SK-N-SH (cell line): Measurements from ENCODE around the gene CCDC88C. TPM values are rescaled to one million over a fixed set of nuclear protein-coding genes. Genes with fewer than 3 reads are reported as not detected.
A peak's percentile ranks its signal among the peaks of the same experiment; 100 is the strongest.

Experiments used
- CTCF ChIA-PET: fragments of 300-600, 350-600 bp; formaldehyde crosslinking; extraction: SDS; loops from one replicate; lab custom pipeline; 2021; lab: Yijun Ruan, JAX
- POLR2A ChIA-PET: fragments of 350-600 bp; sonication (Branson Sonifier 250); formaldehyde crosslinking; extraction: SDS; loops from one replicate; lab custom pipeline; 2020; ENCODE audit warnings: antibody characterized with exemption, inconsistent platforms; lab: Yijun Ruan, JAX
- DNase-seq: peaks from one replicate; pipeline ENCODE4 v3.0.0; 2012
- H2AFZ ChIP-seq: fragments of 200-600 bp; sonication (generic); 2 replicates; pipeline ENCODE4 v1.8.1; 2016; ENCODE audit warnings: antibody characterized with exemption, mild to moderate bottlenecking, low read depth
- H3F3A ChIP-seq: fragments of 200-600 bp; sonication (generic); replicated peaks from 2 replicates; pipeline ENCODE3; 2016; ENCODE audit warnings: antibody characterized with exemption, mild to moderate bottlenecking; ENCODE audit not compliant: insufficient read depth
- H3K27ac ChIP-seq, 2 experiments: fragments of 200-500 bp in 1 of 2; fragments of 200-600 bp in 1 of 2; sonication (Bioruptor generic) in 1 of 2; sonication (generic), shearing (Covaris generic) in 1 of 2; 2 replicates each; pipeline versions ENCODE4 v1.5.1 to v1.6.1; 2014 to 2016; ENCODE audit warnings: low read depth in 2 of 2, inconsistent platforms in 1 of 2, low read length in 1 of 2, mild to moderate bottlenecking in 1 of 2, mixed read lengths in 1 of 2
- H3K27me3 ChIP-seq: fragments of 200-600 bp; sonication (generic), shearing (Covaris generic); 2 replicates; pipeline ENCODE4 v1.6.1; 2016; ENCODE audit warnings: mixed run types; ENCODE audit not compliant: insufficient read depth
- H3K36me3 ChIP-seq, 2 experiments: fragments of 200-500 bp in 1 of 2; fragments of 200-600 bp in 1 of 2; sonication (Bioruptor generic) in 1 of 2; sonication (generic) in 1 of 2; replicated peaks in 1 of 2; 2 replicates each; pipeline versions ENCODE3 to v1.5.1; 2014 to 2016; ENCODE audit warnings: low read length in 1 of 2, mild to moderate bottlenecking in 1 of 2; ENCODE audit not compliant: insufficient read depth in 2 of 2, control insufficient read depth in 1 of 2
- H3K4me1 ChIP-seq, 2 experiments: fragments of 200-500 bp in 1 of 2; fragments of 200-600 bp in 1 of 2; sonication (Bioruptor generic) in 1 of 2; sonication (generic), shearing (Covaris generic) in 1 of 2; 2 replicates each; pipeline versions ENCODE4 v1.5.1 to v1.6.1; 2014 to 2016; ENCODE audit warnings: low read depth in 1 of 2, low read length in 1 of 2, mixed run types in 1 of 2; ENCODE audit not compliant: insufficient read depth in 2 of 2, control insufficient read depth in 1 of 2
- H3K4me2 ChIP-seq: fragments of 200-600 bp; sonication (generic), shearing (Covaris generic); 2 replicates; pipeline ENCODE4 v1.6.1; 2017; ENCODE audit warnings: mixed run types
- H3K4me3 ChIP-seq, 2 experiments: fragments of 200-500 bp in 1 of 2; fragments of 200-600 bp in 1 of 2; sonication (Bioruptor generic) in 1 of 2; sonication (generic), shearing (Covaris generic) in 1 of 2; 2 replicates each; pipeline versions ENCODE4 v1.5.1 to v1.8.1; 2014 to 2016; ENCODE audit warnings: low read depth in 2 of 2, inconsistent platforms in 1 of 2, low read length in 1 of 2, mild to moderate bottlenecking in 1 of 2, mixed read lengths in 1 of 2, moderate library complexity in 1 of 2
- H3K79me2 ChIP-seq: fragments of 200-600 bp; sonication (generic); 2 replicates; pipeline ENCODE4 v1.8.1; 2017; ENCODE audit warnings: mild to moderate bottlenecking; ENCODE audit not compliant: insufficient read depth
- H3K9ac ChIP-seq: fragments of 200-600 bp; sonication (generic); 2 replicates; pipeline ENCODE4 v1.6.1; 2017; ENCODE audit warnings: mixed run types
- H3K9me2 ChIP-seq: fragments of 200-600 bp; sonication (generic); 2 replicates; pipeline ENCODE4 v1.6.1; 2017; ENCODE audit warnings: mixed run types
- H3K9me3 ChIP-seq: fragments of 200-600 bp; sonication (generic); 2 replicates; pipeline ENCODE4 v1.6.1; 2017; ENCODE audit warnings: mixed run types, mild to moderate bottlenecking, moderate library complexity
- H4K20me1 ChIP-seq: fragments of 200-600 bp; sonication (generic); 2 replicates; pipeline ENCODE4 v1.6.1; 2017; ENCODE audit warnings: mild to moderate bottlenecking, mixed run types; ENCODE audit not compliant: insufficient read depth
- CHD2 ChIP-seq: fragments of 150-350 bp; IDR thresholded peaks from 2 replicates; pipeline ENCODE4 v1.6.1; 2018; ENCODE audit warnings: low read length; ENCODE audit not compliant: partially characterized antibody
- ELF1 ChIP-seq: IDR thresholded peaks from 2 replicates; pipeline ENCODE4 v1.4.0; 2012
- EP300 ChIP-seq, 2 experiments: IDR thresholded peaks; 2 replicates each; pipeline versions ENCODE4 v1.4.0 to v1.6.1; 2012; ENCODE audit warnings: borderline replicate concordance in 1 of 2, low read depth in 1 of 2, low read length in 1 of 2
- FOSL2 ChIP-seq: IDR thresholded peaks from 2 replicates; pipeline ENCODE4 v1.4.0; 2012; ENCODE audit warnings: low read depth, mild to moderate bottlenecking, moderate library complexity, borderline replicate concordance
- FOXJ3 ChIP-seq: sonication (generic); formaldehyde crosslinking; IDR thresholded peaks from 2 replicates; pipeline ENCODE4 v1.5.1; 2020; ENCODE audit warnings: mild to moderate bottlenecking, missing genetic modification reagents
- GABPA ChIP-seq: IDR thresholded peaks from 2 replicates; pipeline ENCODE4 v1.4.0; 2012; ENCODE audit warnings: low read depth, mild to moderate bottlenecking
- GATA2 ChIP-seq: sonication (generic); formaldehyde crosslinking; IDR thresholded peaks from 2 replicates; pipeline ENCODE4 v1.5.0; 2020; ENCODE audit warnings: mild to moderate bottlenecking, missing genetic modification reagents
- MAX ChIP-seq: IDR thresholded peaks from 2 replicates; pipeline ENCODE4 v1.4.0; 2012; ENCODE audit warnings: low read depth
- MXI1 ChIP-seq: IDR thresholded peaks from 2 replicates; pipeline ENCODE4 v1.6.1; 2012; ENCODE audit warnings: mild to moderate bottlenecking, low read depth, low read length, improper control_type of control experiment
- NFIC ChIP-seq: IDR thresholded peaks from 2 replicates; pipeline ENCODE4 v1.4.0; 2012; ENCODE audit warnings: borderline replicate concordance
- PBX3 ChIP-seq: IDR thresholded peaks from 2 replicates; pipeline ENCODE4; 2012
- POLR2AphosphoS5 ChIP-seq: IDR thresholded peaks from 2 replicates; pipeline ENCODE4 v1.6.1; 2012; ENCODE audit warnings: low read depth, low read length
- RAD21 ChIP-seq: IDR thresholded peaks from 2 replicates; pipeline ENCODE4 v1.6.1; 2012; ENCODE audit warnings: mild to moderate bottlenecking, low read length
- RCOR1 ChIP-seq: fragments of 150-350 bp; IDR thresholded peaks from 2 replicates; pipeline ENCODE4 v1.6.1; 2017; ENCODE audit warnings: antibody characterized with exemption, low read length
- TCF12 ChIP-seq: IDR thresholded peaks from 2 replicates; pipeline ENCODE4 v1.4.0; 2012
- TEAD4 ChIP-seq: IDR thresholded peaks from 2 replicates; pipeline ENCODE4 v1.4.0; 2012; ENCODE audit warnings: mild to moderate bottlenecking, borderline replicate concordance; ENCODE audit not compliant: insufficient read depth
- WGBS: methylation state at CpG from one replicate; pipeline ENCODE4 v1.1.6; 2017; ENCODE audit warnings: low lambda C conversion rate; 5-methylcytosine and 5-hydroxymethylcytosine counted together
- polyA plus RNA-seq, 3 experiments: library from polyadenylated mRNA; depleted of rRNA; stranded (reverse); fragments of >200 nt; gene quantifications; 2 replicates each; pipeline ENCODE4 v1.2.3, GENCODE V29; 2012

The CCDC88C gene
- polyA plus RNA-seq, 1 of the 3 experiments (the other 2 are of a cell fraction), result 0.39 TPM

- Histone ChIP-seq H3K4me1 (peaks cover 16 to 84% of the 10 kb centered on the region in 2 experiments), H4K20me1 (no peaks in the 10 kb centered on the region), H3K36me3 (no peaks in the 10 kb centered on the region), H3K27ac (peak overlapping the region in 1 of 2 experiments; percentile 82; a peak in 2 of 4 replicates), H2AFZ (no peak overlapping the region), H3K27me3 (no peaks in the 10 kb centered on the region), H3K9ac (no peak overlapping the region), H3K4me2 (no peak overlapping the region), H3F3A (no peaks in the 10 kb centered on the region), H3K79me2 (no peaks in the 10 kb centered on the region), H3K9me2 (no peaks in the 10 kb centered on the region), H3K4me3 (no peak overlapping the region), H3K9me3 (no peaks in the 10 kb centered on the region)
- no peak for TF ChIP-seq GABPA
- peak; percentile 27; the same call in 1 of the 2 replicates for TF ChIP-seq NFIC
- TF ChIP-seq FOSL2, result no peak
- peak; percentile 35 for TF ChIP-seq RAD21
- no peak for TF ChIP-seq MAX
- peak; percentile 97 for TF ChIP-seq GATA2
- peak; percentile 48 for TF ChIP-seq MXI1
- no peak for TF ChIP-seq CHD2
- peak; percentile 94 for TF ChIP-seq RCOR1
- peak; percentile 97 for TF ChIP-seq FOXJ3 (CRISPR knock-in tag)
- peak; percentile 9 to 92; a peak in 2 of 4 replicates for TF ChIP-seq EP300 (IDR thresholded peaks at IDR 0.05; ENCODE audit: borderline replicate concordance in 1 of 2, low read depth in 1 of 2, low read length in 1 of 2)
- TF ChIP-seq POLR2AphosphoS5, result peak; percentile 61; the same call in 1 of the 2 replicates
- peak; percentile 62 for TF ChIP-seq PBX3
- TF ChIP-seq TCF12, result peak; percentile 89
- 0 out of 2 replicates have a peak, but pooled peaks have one; percentile 20 for TF ChIP-seq TEAD4
- TF ChIP-seq ELF1, result no peak
- peak; percentile 88 for DNase-seq
- POLR2A ChIA-PET, result interaction anchor here (0.7 to 1.7 kb wide), 4 partner anchors 20 to 94 kb away, joined by 3 to 5 read pairs (median 3); partner anchors contain the start of gene CCDC88C
- CTCF ChIA-PET, result interaction anchor here (0.7 to 14.4 kb wide), 9 partner anchors 10 to 205 kb away, joined by 3 to 154 read pairs (median 3); partner anchors contain the start of gene CCDC88C
- 50% methylated on average over 14 of the region's 15 CpGs for WGBS
These were observed 39.6 kb downstream of the CCDC88C start for GRCh38 chr14:91377700-91378652.
